Occipital lobe (tissue), 2 donors: ENCODE data around the gene TUBA4B. TPM values are rescaled to one million over a fixed set of nuclear protein-coding genes. Genes with fewer than 3 reads are reported as not detected.
"Not testable (repeated sequence)": the region's sequence is repeated elsewhere in the genome, so short reads cannot be mapped to it uniquely, and the experiment has no call there.

Source experiments
- DNase-seq: peaks from one replicate; lab custom pipeline; 2025; lab: John Stamatoyannopoulos, UW
- total RNA-seq: library from RNA; depleted of rRNA; stranded (reverse); fragments of >200 nt; gene quantifications from one replicate; pipeline ENCODE4 v1.2.3, GENCODE V29; 2014

Gene TUBA4B
- total RNA-seq, 1 donor from 2014 or later = not detected

DNA sequence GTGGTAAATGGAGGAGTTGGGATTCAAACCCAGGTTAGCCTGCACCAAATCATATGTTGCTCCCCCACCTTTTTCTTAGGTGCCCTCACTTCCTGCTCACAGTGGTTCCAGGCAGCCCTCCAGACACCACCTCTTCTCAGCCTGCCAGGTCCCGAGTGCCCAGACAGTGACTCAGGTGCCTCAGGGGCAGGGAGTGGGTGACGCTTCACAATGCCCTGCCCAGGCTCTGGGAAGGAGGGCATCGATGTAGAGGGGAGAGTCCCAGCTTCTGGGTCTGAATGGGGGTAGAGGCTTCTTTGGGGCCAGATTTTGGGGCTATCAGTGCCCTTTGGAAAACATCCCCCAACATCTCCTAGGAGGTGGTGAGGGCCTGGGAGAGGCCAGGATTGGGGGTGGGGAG is 20.9 kb downstream of the TUBA4B start:
- DNase-seq = no peak

DNA sequence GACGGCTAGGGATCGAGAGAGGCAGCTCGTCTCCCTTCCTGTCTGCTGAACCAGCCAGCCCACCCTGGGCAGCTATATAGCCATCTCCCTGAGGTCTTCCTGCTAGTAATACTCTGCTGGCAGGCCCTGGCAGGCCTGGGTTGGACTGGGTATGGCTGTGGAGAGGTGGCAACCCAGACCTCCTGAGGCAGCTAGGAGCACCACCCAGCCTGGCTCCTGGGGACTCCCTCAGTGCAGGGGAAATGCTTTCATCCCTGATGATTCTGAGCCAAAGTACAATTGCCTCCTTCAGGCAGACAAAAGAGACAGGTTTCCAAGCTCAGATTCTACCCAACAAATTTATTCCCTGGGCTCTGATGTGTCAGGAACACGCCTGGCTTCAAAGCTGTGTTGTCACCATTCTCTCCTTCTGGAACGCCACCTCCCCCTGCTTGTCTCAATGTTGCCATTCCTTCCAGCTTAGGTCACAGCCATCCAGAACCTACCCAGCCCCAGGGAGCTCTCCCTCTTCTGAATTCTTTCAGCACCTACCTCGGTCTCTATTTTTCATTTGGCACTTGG is 21.4 kb downstream of the TUBA4B start:
- DNase-seq = no peak

DNA sequence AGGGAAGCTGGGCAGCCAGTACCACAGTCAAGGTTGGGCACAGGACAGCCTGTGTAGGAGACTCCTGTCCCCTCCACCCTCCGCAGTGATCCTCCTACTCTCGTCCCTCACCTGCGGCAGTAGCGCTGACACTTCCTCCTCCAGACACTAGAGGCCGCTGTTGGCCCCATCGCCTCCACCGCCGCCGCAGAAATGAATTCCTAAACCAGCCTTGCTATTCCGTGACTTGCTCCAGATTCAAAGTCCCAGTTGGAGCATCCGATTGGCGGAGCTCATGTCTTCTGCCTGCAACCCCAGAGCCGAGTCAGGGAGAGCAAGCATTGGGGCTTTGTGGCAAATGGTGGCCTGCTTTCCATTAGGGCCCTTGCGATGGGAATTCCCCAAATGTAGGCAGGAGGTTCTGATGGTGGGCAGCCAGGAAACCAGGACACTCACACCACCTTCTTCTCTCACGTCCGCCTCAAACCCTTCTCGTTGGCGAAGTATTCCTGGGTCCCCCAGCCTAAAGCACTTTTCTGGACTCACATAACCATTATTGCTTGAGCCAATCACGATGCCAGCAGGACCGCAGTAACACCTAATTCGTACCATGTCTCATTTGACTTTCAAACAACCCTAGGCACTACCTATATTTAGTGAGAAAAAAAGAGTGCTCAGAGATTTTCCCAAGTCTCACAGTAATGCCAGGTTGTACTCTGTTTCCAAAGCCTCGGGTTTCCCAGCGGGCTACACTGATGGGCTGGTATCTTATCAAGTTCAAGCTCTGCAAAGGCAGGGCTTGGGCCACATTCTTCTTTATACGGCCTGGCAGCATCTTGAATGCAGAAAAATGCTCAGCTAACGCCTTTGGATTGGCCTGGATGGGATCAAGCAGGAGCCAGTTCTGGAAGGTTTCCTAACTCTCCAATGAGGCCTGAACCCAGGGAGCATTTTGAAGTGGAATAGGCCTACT is 24.9 kb downstream of the TUBA4B start:
- DNase-seq = peak; percentile 83

DNA sequence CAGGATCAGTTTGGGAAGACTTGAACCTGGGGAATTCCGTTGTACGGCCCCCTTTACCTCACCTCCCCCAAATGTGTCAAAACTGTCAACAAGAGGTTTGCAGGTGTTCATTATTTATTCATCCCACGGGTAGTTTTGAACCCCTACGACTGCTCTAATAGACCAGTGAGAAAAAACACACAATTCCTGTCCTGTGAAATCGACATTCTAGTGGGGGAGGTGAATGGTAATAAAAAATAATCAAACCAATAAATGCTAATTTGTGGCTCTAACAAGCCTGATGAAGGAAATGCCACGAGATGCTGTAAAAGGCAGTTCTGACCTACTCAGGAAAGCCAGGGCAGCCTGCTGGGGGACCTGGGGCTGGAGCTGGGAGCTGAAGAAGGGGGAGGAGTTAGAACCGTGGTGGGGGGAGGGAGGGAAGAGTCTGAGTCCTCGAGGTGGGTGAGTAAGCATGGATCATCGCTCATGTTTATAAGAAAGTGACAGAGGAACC is 25.7 kb downstream of the TUBA4B start:
- DNase-seq = no peak

DNA sequence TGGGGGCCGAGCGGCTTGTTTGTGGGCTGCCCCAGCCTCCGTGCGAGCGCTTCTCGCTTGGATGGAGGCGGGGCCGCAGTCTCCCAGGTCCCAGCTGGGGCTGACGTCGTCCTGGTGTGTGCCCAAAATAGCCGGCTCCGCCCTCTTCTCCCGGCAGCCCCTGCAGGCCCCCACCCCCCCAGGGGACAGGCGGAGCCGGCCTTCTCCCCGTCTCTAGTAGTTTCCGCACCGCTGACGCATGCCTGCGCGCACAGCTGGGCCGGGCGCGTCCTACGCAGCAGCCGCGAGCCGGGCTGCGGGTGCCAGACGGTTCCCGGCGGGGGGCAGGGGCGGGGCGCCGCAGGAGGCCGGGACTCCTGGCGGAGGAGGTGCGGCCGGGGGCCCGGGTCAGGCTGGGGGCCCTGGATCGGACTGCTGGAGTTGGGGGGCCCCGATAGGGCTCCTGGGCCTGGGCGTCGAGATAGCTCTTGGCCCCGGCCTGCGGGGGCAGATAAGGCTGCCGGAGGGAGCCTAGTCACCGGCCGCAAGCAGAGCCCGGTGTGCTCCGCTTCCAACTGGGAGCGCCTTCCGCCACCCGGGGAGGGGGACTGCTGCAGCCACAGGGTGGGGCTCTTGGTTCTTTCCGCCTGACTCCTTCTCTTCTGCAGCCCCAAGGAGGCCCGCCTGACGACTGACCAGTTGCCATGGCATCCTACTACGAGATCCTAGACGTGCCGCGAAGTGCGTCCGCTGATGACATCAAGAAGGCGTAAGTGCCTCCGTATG is 26.3 kb downstream of the TUBA4B start, which contains the start of gene DNAJB2:
DNAJB2 (plus strand) TSS at position 216 of the 765 bp plus-strand sequence; CDS start at position 684, 468 bp downstream.
- DNase-seq = peak; percentile 99

DNA sequence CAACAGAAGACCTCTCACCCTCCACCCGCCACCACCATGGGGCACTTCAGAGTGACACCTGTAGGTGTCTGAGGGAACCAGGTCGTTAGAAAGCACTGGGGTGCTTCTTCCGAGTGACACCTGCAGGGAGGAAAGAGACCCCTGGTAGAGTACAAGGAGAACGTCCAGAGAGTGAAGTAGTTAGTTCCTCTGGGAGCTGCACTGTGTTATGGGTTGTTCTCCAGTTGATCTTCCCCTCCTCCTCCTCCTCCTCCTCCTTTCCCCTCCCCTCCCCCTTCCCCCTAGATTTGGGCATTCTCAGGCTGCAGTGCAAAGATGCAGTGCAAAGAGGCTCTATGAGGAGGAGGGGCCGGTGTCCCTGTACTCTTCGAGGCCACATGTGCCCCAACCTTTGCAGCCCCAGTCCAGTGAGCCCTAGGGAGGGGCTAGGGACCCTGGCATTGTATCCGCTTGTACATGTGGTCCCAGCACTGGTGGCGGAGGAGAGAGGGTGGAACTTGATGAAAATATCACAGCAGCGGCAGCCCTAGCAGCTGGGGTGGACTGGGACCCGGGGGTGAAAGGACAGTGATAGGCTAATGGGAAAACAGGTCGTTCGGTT is 27.0 kb downstream of the TUBA4B start:
- DNase-seq = no peak

DNA sequence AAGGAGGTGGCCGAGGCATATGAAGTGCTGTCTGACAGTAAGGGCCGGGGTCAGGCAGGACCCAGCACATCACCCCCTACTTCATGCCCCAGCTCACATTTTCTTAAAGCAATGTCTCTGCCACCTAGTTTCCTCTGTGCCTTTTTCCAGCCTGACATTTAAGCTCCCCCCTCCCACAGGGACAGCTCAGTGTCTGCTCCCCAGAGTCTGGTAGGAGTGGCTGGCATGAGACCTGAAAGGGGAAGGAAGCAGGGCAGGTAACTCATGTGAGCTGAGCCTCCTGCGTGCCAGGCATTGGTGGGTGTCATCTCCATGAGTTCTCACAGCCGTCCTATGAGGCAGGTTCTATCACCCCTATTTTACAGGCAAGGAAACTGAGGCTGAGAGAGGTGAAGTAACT is 27.6 kb downstream of the TUBA4B start:
- no peak for DNase-seq

DNA sequence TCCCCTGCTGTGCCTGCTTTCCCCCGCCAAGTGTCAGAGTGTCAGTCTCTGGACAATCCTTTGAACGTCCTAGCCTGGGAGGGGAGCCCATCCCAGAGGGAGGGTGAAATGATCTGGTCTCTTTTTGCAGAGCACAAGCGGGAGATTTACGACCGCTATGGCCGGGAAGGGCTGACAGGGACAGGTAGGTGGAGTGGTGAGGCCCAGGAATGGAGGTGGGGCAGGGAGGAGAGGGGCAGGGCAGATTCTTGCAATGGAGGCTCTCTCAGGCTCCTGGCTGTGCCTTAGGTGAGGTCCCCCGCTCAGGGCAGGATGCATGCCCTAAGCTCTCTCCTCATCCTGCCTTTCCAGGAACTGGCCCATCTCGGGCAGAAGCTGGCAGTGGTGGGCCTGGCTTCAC is 28.5 kb downstream of the TUBA4B start:
- DNase-seq = no peak

DNA sequence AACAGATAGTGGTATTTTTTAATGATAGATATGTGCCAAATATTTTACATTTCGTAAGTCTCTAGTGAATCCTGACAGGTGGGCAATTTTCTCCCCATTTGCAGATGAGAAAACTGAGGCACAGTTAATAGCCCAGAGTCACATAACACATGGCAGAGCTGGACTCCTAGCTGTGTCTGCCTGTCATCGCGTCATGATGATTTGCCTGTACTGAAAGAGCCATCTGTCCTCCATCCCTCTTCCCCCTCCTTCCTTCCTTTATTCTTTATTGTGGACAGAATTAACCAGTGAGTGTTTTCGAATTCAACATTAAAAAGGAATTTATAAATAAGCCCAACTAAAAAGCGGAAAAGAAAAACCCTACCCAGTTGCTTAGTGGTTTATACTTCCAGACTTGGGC is 29.3 kb downstream of the TUBA4B start:
- DNase-seq = no peak

DNA sequence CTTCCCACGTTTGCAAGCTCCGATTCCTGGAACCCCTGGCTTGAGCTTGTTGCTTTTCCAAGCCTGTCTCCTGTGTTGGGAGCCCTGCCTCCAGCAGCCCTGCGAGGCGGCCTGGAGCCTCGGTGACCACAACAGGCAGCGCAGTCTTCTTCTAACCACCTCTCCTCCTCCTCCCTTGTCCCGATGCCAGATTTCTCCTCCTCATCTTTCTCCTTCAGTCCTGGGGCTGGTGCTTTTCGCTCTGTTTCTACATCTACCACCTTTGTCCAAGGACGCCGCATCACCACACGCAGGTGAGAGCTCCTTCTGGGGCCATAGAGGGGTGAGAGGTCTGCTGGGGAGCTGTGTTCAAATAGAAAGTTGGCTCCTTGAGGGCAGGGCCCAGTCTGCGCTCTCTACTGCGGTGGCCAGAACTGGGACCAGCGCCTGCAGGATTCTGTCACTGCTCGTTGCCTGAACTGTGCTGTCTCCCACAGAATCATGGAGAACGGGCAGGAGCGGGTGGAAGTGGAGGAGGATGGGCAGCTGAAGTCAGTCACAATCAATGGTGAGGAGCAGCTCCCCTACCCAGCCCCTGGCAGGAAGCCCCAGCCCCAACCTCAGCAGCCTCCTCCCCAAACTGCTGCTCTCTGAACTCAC is 30.0 kb downstream of the TUBA4B start:
- DNase-seq = no peak

DNA sequence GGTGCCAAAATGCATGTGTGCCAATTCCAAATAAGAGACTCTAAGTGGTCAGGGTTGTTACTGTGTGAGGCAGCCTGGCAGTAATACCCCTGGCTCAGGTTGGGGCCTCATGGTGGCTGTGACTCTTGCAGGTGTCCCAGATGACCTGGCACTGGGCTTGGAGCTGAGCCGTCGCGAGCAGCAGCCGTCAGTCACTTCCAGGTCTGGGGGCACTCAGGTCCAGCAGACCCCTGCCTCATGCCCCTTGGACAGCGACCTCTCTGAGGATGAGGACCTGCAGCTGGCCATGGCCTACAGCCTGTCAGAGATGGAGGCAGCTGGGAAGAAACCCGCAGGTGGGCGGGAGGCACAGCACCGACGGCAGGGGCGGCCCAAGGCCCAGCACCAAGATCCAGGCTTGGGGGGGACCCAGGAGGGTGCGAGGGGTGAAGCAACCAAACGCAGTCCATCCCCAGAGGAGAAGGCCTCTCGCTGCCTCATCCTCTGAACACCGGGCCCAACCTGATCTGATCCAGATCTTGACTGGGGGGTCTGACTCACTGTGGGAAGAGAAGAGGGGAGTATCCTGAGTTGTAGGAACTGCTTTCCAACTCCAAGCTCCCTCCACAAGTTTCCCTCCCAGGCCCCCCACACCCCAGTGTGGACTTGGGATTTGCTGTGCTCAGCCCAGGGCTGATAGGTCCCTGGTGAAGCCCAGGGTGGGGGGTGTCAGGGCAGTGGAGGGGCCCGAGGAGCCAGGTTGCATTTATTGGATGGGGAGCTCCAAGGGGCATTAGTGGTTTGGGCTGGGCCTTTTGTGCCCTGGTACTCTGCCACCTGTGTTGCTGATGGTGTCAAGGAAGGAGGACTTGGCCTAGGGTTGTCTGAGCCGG is 31.7 kb downstream of the TUBA4B start:
- DNase-seq = no peak

DNA sequence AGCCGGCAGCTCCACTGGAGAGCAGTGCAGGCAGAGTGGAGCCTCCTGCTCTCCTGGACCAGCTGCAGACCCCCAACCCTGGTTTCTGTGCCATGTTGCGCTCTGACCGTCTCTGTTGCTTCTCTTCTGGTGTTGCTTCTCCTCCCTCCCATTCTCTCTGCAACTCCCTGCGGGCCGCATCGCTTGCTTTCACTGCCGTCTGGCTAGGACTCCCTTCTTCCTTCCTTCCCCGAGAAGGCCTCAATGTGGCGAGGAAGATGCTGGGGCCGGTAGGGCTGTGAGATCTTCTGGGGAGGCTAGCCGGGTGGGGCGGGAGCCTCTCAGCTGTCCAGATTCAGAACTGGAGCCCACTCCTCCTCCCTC is 32.3 kb downstream of the TUBA4B start:
- DNase-seq = no peak

DNA sequence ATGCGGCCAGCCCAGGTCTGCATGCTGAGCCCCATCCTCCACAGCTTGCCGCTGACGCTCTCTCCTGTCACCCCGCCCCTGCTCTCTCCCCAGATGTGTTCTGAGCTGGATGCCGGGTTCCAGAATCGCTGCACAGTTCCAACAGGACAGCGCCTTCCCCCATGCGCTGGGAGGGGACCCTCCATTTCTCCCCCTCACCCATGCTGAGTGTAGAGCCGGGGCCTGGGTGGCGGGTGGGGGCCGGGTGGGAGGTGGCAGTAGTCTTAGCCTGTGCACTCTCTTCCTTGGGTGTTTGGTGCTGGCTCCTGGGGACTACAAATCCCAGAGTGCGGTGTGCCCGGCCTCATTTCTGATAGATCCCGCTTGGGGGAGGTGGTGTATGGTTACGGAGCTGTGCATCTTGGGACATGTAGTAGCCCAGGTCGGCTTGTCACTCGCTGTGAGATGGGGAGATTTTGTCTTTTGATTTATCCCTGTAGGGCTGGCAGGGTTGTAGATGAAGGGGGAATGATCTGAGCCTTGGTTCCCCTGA is 32.9 kb downstream of the TUBA4B start:
- DNase-seq = peak; percentile 64

DNA sequence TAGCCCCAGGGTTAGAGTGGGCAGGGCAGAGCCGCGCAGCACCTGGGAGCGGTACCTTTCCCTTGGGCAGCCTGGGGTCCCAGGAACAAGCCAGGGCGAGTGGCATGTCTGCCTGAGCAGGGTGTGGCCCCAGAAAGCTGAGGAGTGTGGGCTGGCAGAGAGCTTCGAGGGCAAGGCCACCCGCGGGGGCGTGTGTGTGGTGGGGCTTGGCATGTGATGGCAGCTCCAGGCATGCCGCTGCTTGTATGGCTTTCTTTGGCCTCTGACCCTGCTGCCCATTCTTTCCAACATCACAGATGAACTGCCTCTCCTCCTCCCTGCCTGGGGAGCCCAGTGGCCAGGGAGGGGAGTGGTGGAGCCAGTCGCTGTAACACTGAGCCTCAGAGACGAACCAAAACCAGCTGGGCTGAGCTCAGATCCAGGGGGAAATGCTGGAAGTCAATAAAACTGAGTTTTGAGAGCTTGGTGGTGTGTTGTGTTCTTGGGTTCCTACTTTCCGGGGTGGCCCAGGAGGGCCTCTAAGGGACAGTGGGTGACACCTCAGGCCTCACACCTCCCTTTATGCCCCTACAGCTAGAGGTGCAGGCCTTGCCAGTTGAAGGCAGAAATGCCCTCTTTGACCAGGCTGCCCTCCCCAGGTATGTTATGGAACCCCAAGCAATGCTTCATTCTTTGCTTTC is 33.5 kb downstream of the TUBA4B start:
- peak; percentile 27 for DNase-seq

DNA sequence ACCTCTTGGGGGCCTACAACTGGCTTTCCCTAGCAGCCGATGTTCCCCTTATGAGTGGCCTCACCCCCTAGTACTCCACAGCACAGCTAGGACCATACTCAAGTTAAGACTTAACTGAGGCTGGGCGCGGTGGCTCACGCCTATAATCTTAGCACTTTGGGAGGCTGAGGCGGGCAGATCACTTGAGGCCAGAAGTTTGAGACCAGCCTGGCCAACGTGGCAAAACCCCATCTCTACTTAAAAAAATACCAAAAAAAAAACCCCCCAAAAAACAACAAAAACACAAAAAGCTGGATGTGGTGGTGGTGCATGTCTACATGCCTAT is 34.0 kb downstream of the TUBA4B start:
- not testable (repeated sequence) for DNase-seq

DNA sequence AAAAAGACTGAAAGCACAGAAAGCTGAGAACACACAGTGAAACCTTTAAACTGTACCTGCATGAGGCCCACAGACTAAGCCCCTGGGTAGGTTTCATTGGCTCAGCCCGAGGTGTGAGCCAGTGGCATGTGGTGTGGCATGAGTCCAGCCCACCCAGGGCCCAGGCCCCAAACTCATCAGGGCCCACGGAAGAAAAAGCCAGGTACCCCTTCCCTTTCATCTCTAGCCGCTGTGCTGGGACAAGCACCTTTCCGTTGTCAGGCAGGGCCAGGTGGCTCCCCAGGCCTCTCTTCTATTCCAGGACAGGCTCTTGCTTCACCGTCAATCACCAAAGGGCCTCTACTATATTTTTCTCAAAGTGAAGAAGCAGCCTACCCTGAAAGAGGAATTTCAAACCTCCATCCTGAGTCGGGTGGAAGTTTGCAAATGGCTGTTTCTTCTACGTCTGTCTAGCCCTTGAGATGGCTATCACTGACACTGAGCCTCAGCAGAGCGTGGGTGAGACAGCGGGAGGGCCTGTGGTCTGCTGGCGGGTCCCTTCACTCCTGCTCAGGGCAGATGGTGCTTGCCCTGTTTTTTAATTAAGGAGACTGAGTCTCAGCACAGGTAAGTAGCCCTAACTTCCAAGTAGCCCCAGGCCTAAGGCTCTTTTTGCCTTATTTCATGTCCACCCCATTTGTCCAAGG is 34.7 kb downstream of the TUBA4B start:
- DNase-seq = no peak

DNA sequence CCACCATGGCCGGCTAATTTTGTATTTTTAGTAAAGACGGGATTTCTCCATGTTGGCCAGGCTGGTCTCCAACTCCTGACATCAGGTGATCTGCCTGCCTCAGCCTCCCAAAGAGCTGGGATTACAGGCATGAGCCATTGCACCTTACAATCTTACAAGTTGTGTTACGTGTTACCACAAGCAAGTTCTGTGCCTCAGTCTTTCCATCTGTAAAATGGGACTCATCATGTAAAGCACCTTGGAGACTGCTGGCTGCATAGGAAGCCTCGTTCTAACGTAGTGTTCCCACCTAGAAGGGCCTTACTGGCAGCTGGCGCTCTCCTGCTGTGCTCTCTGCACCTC is 36.1 kb downstream of the TUBA4B start:
- no peak for DNase-seq

DNA sequence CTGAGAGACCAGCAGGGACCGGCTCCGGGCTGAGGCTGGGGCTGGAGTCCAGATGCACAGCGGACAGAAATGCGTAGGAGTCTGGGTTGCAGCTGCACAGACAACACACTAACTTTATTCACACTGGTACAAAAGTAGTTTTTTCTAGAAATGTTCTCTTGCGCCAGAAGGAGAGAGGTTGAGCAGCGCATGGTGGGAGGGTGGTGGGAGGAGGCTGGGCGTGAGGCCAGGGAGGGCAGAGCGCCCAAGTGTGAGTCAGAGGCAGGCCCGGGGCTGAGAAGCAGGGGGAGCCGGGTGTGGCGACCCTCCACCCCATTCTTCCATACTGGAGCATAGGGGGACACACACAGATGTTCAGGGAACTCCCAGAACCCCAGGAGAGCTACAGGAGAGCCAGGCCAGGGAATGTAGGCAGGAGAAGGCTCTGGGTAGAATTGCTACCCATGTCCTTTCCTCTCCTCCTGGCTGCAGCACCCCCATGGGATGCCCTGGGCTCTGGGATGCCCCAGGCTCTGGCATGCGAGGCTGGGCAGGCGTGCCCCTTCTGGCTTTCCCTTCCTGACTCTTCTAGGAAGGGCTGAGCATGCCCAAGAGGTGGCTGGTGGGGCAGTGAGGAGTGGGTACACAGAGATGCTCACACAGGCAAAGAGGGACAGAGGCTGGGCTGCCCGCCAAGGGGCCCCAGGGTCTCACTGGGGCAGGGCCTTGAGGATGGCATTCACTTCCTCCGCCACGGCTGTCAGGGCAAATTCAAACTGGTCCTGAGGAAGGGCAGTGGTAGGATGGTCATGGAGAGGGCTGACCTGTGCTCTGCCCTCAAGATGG is 36.7 kb downstream of the TUBA4B start:
- peak; percentile 83 for DNase-seq
